HepG2 (cell line): ENCODE data around the gene WDR91. TPM values are rescaled to one million over a fixed set of nuclear protein-coding genes. Genes with fewer than 3 reads are reported as not detected.

Experiments
- FIP1L1 ChIP-seq: fragments of 200-400 bp; formaldehyde crosslinking; IDR thresholded peaks from 2 replicates; pipeline ENCODE4 v1.6.1; 2018; ENCODE audit warnings: low read depth, mild to moderate bottlenecking, low read length, moderate library complexity, borderline replicate concordance; ENCODE audit not compliant: insufficient read depth
- GFI1 ChIP-seq: sonication (generic); formaldehyde crosslinking; IDR thresholded peaks from 2 replicates; pipeline ENCODE4 v1.5.0; 2020; ENCODE audit warnings: missing genetic modification reagents, mild to moderate bottlenecking, borderline replicate concordance
- HNRNPH1 ChIP-seq: fragments of 200-400 bp; formaldehyde crosslinking; optimal IDR thresholded peaks from 2 replicates; pipeline ENCODE3; 2017; ENCODE audit warnings: mild to moderate bottlenecking, low read depth, low read length
- HOXA9 ChIP-seq: sonication (generic); formaldehyde crosslinking; IDR thresholded peaks from 2 replicates; pipeline ENCODE4 v1.8.1; 2022; ENCODE audit warnings: missing genetic modification reagents, mild to moderate bottlenecking, moderate library complexity, borderline replicate concordance
- IRF2 ChIP-seq: IDR thresholded peaks from 2 replicates; pipeline ENCODE4 v1.6.1; 2018; ENCODE audit warnings: missing genetic modification reagents, missing compliant biosample characterization
- MAFF ChIP-seq: IDR thresholded peaks from 2 replicates; pipeline ENCODE4 v1.6.1; 2011; ENCODE audit warnings: low read depth, low read length, improper control_type of control experiment
- MXD3 ChIP-seq: IDR thresholded peaks from 2 replicates; pipeline ENCODE4 v1.6.1; 2016; ENCODE audit warnings: mild to moderate bottlenecking, missing biosample characterization, missing genetic modification reagents
- NFAT5 ChIP-seq: sonication (generic); formaldehyde crosslinking; IDR thresholded peaks from 2 replicates; pipeline ENCODE4 v1.4.0; 2020; ENCODE audit warnings: missing genetic modification reagents
- RXRA ChIP-seq: sonication (generic); formaldehyde crosslinking; IDR thresholded peaks from 2 replicates; pipeline ENCODE4 v1.5.1; 2020; ENCODE audit warnings: missing genetic modification reagents
- SRSF9 ChIP-seq: fragments of 200-400 bp; formaldehyde crosslinking; IDR thresholded peaks from 2 replicates; pipeline ENCODE4 v1.6.1; 2018; ENCODE audit warnings: borderline replicate concordance, mild to moderate bottlenecking, low read depth, low read length; ENCODE audit not compliant: insufficient read depth, poor library complexity, severe bottlenecking
- SSRP1 ChIP-seq: IDR thresholded peaks from 2 replicates; pipeline ENCODE4 v1.6.1; 2016; ENCODE audit warnings: control low read depth
- XRCC5 ChIP-seq: fragments of 200-400 bp; formaldehyde crosslinking; optimal IDR thresholded peaks from 2 replicates; pipeline ENCODE3; 2017; ENCODE audit warnings: mild to moderate bottlenecking, low read length
- ZBTB3 ChIP-seq: sonication (generic); formaldehyde crosslinking; IDR thresholded peaks from 2 replicates; pipeline ENCODE4 v1.4.0; 2020; ENCODE audit warnings: low read depth, mild to moderate bottlenecking, moderate library complexity, missing genetic modification reagents, borderline replicate concordance
- ZMAT5 ChIP-seq: sonication (generic); formaldehyde crosslinking; IDR thresholded peaks from 2 replicates; pipeline ENCODE4 v1.5.0; 2020; ENCODE audit warnings: mild to moderate bottlenecking, low read depth, missing genetic modification reagents, borderline replicate concordance
- ZNF549 ChIP-seq: sonication (generic); formaldehyde crosslinking; IDR thresholded peaks from 2 replicates; pipeline ENCODE4 v1.5.0; 2020; ENCODE audit warnings: missing genetic modification reagents
- ZNF7 ChIP-seq: IDR thresholded peaks from 2 replicates; pipeline ENCODE4 v1.6.1; 2016; ENCODE audit warnings: missing biosample characterization, missing genetic modification reagents
- ZNF839 ChIP-seq: sonication (generic); formaldehyde crosslinking; IDR thresholded peaks from 2 replicates; pipeline ENCODE4 v1.4.0; 2020; ENCODE audit warnings: missing genetic modification reagents, mild to moderate bottlenecking, borderline replicate concordance
- ZSCAN21 ChIP-seq: sonication (generic); formaldehyde crosslinking; IDR thresholded peaks from 2 replicates; pipeline ENCODE4 v1.8.0; 2022; ENCODE audit warnings: mild to moderate bottlenecking, missing genetic modification reagents, moderate library complexity, borderline replicate concordance
- polyA plus RNA-seq, 8 experiments: library from polyadenylated mRNA; depleted of rRNA in 3 of 8; stranded (reverse) in 7 of 8; unstranded in 1 of 8; fragments of >200 nt; fragmentation: Illumina TruSeq in 4 of 8; extraction: Trizol in 4 of 8; gene quantifications; 2 replicates each; pipeline versions ENCODE4 v1.2.1 to v1.2.3, GENCODE V29; 2011 to 2016; ENCODE audit warnings: low read depth in 4 of 8, missing spikeins in 1 of 8, mixed read lengths in 1 of 8; ENCODE audit not compliant: insufficient read depth in 1 of 8
- total RNA-seq, 5 experiments: library from RNA; depleted of rRNA; stranded (reverse); fragments of >200 nt; fragmentation: Illumina TruSeq; extraction: Trizol; gene quantifications; 2 replicates each; pipeline ENCODE4 v1.2.3, GENCODE V29; 2016; ENCODE audit warnings: low read depth in 1 of 5
- TF ChIP-seq, protein P1 (sequence below): sonication (generic); formaldehyde crosslinking; IDR thresholded peaks from 2 replicates; pipeline ENCODE4 v1.4.0; 2020; ENCODE audit warnings: missing genetic modification reagents

The WDR91 gene
- total and polyA plus RNA-seq, 2 of the 13 experiments (the other 11 are each of a cell fraction or from before 2014, with no cell fraction given): 11.6 to 12.1 TPM

DNA sequence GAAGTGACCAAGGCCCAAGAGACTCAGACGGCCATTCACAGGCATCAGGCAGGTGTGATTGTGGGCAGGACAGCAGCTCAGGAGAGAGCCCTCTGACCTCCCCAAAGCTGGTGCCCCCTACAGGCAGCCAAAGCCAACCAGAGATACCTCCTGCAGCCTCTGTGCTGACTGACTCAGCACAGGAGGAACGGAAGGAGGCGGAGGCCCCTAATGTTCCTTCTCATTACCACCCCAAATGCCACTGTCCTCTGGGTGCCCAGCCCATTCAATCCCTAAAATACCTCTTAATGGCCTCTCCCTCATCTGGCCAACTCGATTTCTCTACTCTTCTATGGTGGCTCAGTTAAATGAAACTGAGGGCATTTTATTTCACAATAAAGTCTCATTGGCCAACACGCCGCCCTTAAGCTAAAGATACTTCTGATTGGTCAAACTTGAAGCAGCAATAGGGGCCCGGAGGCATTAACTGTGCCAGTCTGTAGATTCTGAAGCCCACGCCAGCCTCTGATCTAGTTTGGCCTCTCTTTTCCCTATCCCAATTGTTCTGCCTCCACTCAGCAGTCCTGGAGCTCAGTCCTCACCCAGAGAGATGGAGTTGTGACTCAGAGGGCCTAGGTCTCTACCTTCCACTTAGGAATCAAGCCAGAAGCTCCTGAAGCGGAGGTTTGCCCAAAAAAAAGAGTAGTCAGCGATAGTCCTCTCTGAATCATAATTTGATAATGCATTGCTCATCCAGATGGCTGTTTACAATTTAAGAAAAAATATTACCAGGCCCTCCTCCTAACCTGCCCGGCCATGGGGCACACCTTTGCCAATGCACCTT, 42.0 kb downstream of the WDR91 start (continued):
- 0 out of 2 replicates have a peak, but pooled peaks have one; percentile 34 for TF ChIP-seq SSRP1
- no peak for TF ChIP-seq RXRA (CRISPR knock-in tag)
- TF ChIP-seq, protein P1, sequence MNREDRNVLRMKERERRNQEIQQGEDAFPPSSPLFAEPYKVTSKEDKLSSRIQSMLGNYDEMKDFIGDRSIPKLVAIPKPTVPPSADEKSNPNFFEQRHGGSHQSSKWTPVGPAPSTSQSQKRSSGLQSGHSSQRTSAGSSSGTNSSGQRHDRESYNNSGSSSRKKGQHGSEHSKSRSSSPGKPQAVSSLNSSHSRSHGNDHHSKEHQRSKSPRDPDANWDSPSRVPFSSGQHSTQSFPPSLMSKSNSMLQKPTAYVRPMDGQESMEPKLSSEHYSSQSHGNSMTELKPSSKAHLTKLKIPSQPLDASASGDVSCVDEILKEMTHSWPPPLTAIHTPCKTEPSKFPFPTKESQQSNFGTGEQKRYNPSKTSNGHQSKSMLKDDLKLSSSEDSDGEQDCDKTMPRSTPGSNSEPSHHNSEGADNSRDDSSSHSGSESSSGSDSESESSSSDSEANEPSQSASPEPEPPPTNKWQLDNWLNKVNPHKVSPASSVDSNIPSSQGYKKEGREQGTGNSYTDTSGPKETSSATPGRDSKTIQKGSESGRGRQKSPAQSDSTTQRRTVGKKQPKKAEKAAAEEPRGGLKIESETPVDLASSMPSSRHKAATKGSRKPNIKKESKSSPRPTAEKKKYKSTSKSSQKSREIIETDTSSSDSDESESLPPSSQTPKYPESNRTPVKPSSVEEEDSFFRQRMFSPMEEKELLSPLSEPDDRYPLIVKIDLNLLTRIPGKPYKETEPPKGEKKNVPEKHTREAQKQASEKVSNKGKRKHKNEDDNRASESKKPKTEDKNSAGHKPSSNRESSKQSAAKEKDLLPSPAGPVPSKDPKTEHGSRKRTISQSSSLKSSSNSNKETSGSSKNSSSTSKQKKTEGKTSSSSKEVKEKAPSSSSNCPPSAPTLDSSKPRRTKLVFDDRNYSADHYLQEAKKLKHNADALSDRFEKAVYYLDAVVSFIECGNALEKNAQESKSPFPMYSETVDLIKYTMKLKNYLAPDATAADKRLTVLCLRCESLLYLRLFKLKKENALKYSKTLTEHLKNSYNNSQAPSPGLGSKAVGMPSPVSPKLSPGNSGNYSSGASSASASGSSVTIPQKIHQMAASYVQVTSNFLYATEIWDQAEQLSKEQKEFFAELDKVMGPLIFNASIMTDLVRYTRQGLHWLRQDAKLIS: 0 out of 2 replicates have a peak, but pooled peaks have one; percentile 52
- TF ChIP-seq ZMAT5 (CRISPR knock-in tag): no peak
- no peak for TF ChIP-seq MXD3 (CRISPR knock-in tag)
- TF ChIP-seq NFAT5 (CRISPR knock-in tag): no peak
- peak; percentile 94 for TF ChIP-seq XRCC5
- no peak for TF ChIP-seq GFI1 (CRISPR knock-in tag)
- no peak for TF ChIP-seq ZNF549 (CRISPR knock-in tag)
- peak; percentile 18; the same call in 1 of the 2 replicates for TF ChIP-seq MAFF
- TF ChIP-seq ZNF7: no peak
- TF ChIP-seq FIP1L1: no peak
- no peak for TF ChIP-seq SRSF9
- peak; percentile 53; the same call in 1 of the 2 replicates for TF ChIP-seq IRF2 (CRISPR knock-in tag)
- no peak for TF ChIP-seq HNRNPH1
- TF ChIP-seq ZSCAN21: no peak
- no peak for TF ChIP-seq HOXA9 (CRISPR knock-in tag)
- TF ChIP-seq ZBTB3 (CRISPR knock-in tag): no peak
- TF ChIP-seq ZNF839: no peak
